NCI-H187 treated with DMSO at 0.1 percent for 48 hours (cell line): ENCODE measurements around the gene CCDC92.

Source experiments
- DNase-seq: peaks from one replicate; lab custom pipeline; 2025; lab: John Stamatoyannopoulos, UW

The CCDC92 gene

GRCh38 chr12:123889848-123890535 is 82.6 kb downstream of the CCDC92 start:
- DNase-seq: no peak

DNA sequence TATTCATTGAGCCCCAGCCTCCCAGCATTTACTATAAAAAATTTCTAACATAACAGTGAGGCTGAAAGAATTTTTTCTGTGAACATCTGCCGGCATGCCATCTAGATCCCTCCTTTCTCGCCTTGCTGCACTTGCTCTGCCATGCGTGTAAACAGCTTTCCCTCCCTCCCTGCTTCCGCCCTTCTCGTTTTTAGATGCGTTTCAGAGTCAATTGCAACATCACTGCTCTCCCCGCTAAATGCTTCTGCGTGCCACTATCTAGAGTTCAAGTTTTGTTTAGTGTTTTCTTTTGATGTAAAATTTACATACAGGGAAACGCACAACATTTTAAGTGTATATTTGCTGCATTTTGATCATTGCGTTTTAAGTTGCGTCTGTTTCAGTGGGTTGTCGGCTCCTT is 83.6 kb downstream of the CCDC92 start:
- DNase-seq: no peak

DNA sequence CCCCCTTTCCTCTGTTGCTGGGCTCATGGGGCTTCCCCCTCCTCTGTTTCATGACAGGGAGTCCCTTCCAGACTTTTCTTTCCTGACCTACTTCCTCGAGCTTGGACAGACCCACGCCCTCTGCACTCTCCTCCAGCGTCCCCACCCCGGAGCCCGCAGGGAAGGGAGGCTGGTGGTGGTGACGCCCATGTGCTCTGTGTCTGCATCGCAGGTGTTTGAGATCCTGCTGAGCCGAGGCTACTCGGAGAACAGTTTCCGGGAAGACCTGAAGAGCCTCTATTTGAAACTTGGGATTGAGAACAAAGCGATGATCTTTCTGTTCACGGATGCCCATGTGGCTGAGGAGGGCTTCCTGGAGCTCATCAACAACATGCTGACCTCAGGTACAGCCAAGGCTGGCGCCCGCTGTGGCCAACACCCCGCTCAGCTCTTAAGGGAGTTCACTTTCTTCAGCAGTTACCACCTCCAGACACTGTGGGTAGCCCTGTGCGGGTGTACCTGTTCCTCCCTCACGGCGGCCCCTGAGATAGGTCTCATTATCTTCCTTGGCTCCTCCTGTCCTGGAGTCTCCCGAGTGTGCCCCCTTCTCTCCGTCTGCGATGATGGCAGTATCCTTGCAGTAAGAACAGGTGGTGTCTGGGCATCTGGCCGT is 85.6 kb downstream of the CCDC92 start:
- no peak for DNase-seq

GRCh38 chr12:123886258-123886657 is 86.4 kb downstream of the CCDC92 start:
- DNase-seq: no peak
